GM23248 (cell line): ENCODE data around the gene CEP131.

Experiments
- EZH2 ChIP-seq: fragments of 200-600 bp; sonication (generic); IDR thresholded peaks from 2 replicates; pipeline ENCODE4 v1.6.1; 2018; ENCODE audit warnings: antibody characterized with exemption, mild to moderate bottlenecking; ENCODE audit not compliant: insufficient read depth, poor library complexity, severe bottlenecking
- EZH2phosphoT487 ChIP-seq: fragments of 200-600 bp; sonication (generic); IDR thresholded peaks from 2 replicates; pipeline ENCODE4 v1.6.1; 2018; ENCODE audit warnings: antibody characterized with exemption, moderate library complexity, mild to moderate bottlenecking, low read depth; ENCODE audit not compliant: insufficient read depth

DNA sequence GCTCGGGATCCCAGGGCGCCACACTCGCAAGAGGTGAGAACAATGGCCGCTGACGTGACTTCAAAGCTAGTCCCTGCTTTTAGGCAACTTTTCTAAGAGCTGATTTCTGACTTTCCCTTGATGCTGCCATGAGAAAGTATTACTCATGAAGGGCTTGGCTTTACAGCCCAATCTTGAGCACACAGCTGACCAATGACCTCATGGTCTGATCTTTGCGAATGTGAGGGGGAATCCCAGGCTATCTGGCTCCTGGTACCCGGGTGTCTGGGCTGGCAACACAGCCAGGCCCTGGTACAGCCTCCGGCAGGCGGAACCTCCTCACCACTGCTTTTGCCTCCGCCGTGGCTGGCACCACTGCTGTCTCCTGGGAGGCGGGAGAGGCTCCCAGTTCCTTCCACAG is 33.9 kb upstream of the CEP131 start:
- no peak for TF ChIP-seq EZH2
- TF ChIP-seq EZH2phosphoT487 = no peak
